ENCODE measurements around the gene MARK2. TPM values are rescaled to one million over a fixed set of nuclear protein-coding genes. Genes with fewer than 3 reads are reported as not detected.

MARK2 gene
- total and polyA plus RNA-seq, 10 of the 15 experiments (the other 5 are each of a cell fraction or from before 2014, with no cell fraction given): 0.19 to 29.5 (median 13.2) TPM

DNA sequence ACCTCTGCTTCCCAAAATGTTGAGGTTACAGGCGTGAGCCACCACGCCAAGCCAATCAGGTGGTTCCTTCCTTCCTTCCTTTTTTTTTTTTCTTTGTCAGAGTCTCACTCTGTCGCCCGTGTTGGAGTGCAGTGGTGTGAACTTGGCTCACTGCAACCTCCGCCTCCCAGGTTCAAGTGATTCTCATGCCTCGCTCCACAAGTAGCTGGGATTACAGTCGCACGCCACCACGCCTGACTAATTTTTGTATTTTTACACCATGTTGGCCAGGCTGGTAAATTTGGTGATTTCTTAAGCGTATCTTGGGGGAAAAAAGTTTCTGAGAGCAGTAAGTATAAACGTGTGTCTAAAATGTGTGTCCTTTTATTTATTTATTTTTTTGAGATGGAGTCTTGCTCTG, 43.8 kb upstream of the MARK2 start:
- Histone ChIP-seq H3K4me1 (ENCODE audit: control insufficient read depth, insufficient read depth, low read length) (no peaks in the 10 kb centered on the region), H3K79me2 (ENCODE audit: control insufficient read depth, insufficient read depth, low read length) (no peaks in the 10 kb centered on the region), H3K27ac (ENCODE audit: control insufficient read depth, insufficient read depth) (no peak overlapping the region), H3K9ac (ENCODE audit: control insufficient read depth, insufficient read depth, low read length) (no peak overlapping the region), H3K4me3 (no peak overlapping the region), H3K27me3 (replicated peaks in 1 of 2; ENCODE audit: control insufficient read depth in 2 of 2, insufficient read depth in 2 of 2, low read length in 1 of 2) (no peaks in the 10 kb centered on the region), H3K9me3 (replicated peaks; ENCODE audit: control insufficient read depth, insufficient read depth, low read length) (peaks cover 7% of the 10 kb centered on the region), H3K36me3 (ENCODE audit: control insufficient read depth in 2 of 2, insufficient read depth in 2 of 2, low read length in 1 of 2) (no peaks in the 10 kb centered on the region), H2AFZ (ENCODE audit: control insufficient read depth, low read depth, low read length) (no peak overlapping the region), H3K4me2 (ENCODE audit: control insufficient read depth, insufficient read depth) (no peak overlapping the region), H4K20me1 (ENCODE audit: control insufficient read depth, insufficient read depth) (no peaks in the 10 kb centered on the region)
- FAIRE-seq (no peak), DNase-seq (ENCODE audit: low read depth, low spot score) (no peak), ATAC-seq (no peak)
- BruUV-seq (replicated peaks): no TSS peak
- intact Hi-C loops (cut with micrococcal nuclease; ENCODE audit: unreplicated experiment) (no loop called here), in situ Hi-C loops (cut with MboI) (no loop called here)
- TF ChIP-seq SUPT20H (IDR thresholded peaks at IDR 0.05; ENCODE audit: borderline replicate concordance, control insufficient read depth, low read depth, low read length) (no peak), HDGF (IDR thresholded peaks at IDR 0.05) (no peak)
- ChIA-PET POLR2A (no interaction called here), CTCF (no interaction called here), SMC1A (ENCODE audit: uncharacterized antibody, unreplicated experiment) (no interaction called here), RAD21 (ENCODE audit: unreplicated experiment) (no interaction called here)
- WGBS (ENCODE audit: insufficient coverage, insufficient replicate concordance, low lambda C conversion rate, missing lambda C conversion rate): 46% methylated on average over 11 of the region's 11 CpGs

DNA sequence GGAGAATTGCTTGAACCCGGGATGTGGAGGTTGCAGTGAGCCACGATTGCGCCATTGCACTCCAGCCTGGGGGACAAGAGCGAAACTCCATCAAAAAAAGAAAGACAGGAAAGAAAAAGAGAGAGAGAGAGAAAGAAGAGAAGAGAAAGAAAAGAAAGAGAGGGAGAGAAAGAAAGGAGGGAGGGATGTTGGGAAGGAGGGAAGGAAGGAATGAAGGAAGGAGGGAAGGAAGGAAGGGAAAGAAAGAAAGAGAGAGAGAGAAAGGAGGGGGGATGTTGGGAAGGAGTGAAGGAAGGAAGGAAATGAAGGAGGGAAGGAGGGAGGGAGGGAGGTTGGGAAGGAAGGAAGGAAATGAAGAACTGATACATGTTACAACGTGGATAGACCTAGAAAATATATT, 38.0 kb upstream of the MARK2 start:
- 18% methylated on average over 5 of the region's 5 CpGs for WGBS (ENCODE audit: insufficient coverage, insufficient replicate concordance, low lambda C conversion rate, missing lambda C conversion rate)
- intact Hi-C loops (cut with micrococcal nuclease; ENCODE audit: unreplicated experiment): no loop called here
- Histone ChIP-seq H3K4me1 (ENCODE audit: control insufficient read depth, insufficient read depth, low read length) (no peaks in the 10 kb centered on the region), H4K20me1 (ENCODE audit: control insufficient read depth, insufficient read depth) (no peaks in the 10 kb centered on the region), H3K9me3 (replicated peaks; ENCODE audit: control insufficient read depth, insufficient read depth, low read length) (no peaks in the 10 kb centered on the region), H2AFZ (ENCODE audit: control insufficient read depth, low read depth, low read length) (no peak overlapping the region), H3K27me3 (replicated peaks in 1 of 2; ENCODE audit: control insufficient read depth in 2 of 2, insufficient read depth in 2 of 2, low read length in 1 of 2) (no peaks in the 10 kb centered on the region), H3K9ac (ENCODE audit: control insufficient read depth, insufficient read depth, low read length) (no peak overlapping the region), H3K36me3 (ENCODE audit: control insufficient read depth in 2 of 2, insufficient read depth in 2 of 2, low read length in 1 of 2) (no peaks in the 10 kb centered on the region), H3K27ac (ENCODE audit: control insufficient read depth, insufficient read depth) (no peak overlapping the region), H3K79me2 (ENCODE audit: control insufficient read depth, insufficient read depth, low read length) (no peaks in the 10 kb centered on the region), H3K4me2 (ENCODE audit: control insufficient read depth, insufficient read depth) (no peak overlapping the region), H3K4me3 (no peak overlapping the region)
- ChIA-PET CTCF (no interaction called here), SMC1A (ENCODE audit: uncharacterized antibody, unreplicated experiment) (no interaction called here), RAD21 (ENCODE audit: unreplicated experiment) (no interaction called here), POLR2A (no interaction called here)
- in situ Hi-C loops (cut with MboI): no loop called here
- BruUV-seq (replicated peaks): no TSS peak
- no peak for FAIRE-seq
- ATAC-seq: no peak
- DNase-seq (ENCODE audit: low read depth, low spot score): no peak
- TF ChIP-seq, protein P1, sequence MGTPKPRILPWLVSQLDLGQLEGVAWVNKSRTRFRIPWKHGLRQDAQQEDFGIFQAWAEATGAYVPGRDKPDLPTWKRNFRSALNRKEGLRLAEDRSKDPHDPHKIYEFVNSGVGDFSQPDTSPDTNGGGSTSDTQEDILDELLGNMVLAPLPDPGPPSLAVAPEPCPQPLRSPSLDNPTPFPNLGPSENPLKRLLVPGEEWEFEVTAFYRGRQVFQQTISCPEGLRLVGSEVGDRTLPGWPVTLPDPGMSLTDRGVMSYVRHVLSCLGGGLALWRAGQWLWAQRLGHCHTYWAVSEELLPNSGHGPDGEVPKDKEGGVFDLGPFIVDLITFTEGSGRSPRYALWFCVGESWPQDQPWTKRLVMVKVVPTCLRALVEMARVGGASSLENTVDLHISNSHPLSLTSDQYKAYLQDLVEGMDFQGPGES (IDR thresholded peaks at IDR 0.05): no peak
- no peak for TF ChIP-seq EP300 (IDR thresholded peaks at IDR 0.05; ENCODE audit: borderline replicate concordance in 1 of 2, control insufficient read depth in 1 of 2, low read depth in 2 of 2, low read length in 2 of 2)
- TF ChIP-seq, protein P2, sequence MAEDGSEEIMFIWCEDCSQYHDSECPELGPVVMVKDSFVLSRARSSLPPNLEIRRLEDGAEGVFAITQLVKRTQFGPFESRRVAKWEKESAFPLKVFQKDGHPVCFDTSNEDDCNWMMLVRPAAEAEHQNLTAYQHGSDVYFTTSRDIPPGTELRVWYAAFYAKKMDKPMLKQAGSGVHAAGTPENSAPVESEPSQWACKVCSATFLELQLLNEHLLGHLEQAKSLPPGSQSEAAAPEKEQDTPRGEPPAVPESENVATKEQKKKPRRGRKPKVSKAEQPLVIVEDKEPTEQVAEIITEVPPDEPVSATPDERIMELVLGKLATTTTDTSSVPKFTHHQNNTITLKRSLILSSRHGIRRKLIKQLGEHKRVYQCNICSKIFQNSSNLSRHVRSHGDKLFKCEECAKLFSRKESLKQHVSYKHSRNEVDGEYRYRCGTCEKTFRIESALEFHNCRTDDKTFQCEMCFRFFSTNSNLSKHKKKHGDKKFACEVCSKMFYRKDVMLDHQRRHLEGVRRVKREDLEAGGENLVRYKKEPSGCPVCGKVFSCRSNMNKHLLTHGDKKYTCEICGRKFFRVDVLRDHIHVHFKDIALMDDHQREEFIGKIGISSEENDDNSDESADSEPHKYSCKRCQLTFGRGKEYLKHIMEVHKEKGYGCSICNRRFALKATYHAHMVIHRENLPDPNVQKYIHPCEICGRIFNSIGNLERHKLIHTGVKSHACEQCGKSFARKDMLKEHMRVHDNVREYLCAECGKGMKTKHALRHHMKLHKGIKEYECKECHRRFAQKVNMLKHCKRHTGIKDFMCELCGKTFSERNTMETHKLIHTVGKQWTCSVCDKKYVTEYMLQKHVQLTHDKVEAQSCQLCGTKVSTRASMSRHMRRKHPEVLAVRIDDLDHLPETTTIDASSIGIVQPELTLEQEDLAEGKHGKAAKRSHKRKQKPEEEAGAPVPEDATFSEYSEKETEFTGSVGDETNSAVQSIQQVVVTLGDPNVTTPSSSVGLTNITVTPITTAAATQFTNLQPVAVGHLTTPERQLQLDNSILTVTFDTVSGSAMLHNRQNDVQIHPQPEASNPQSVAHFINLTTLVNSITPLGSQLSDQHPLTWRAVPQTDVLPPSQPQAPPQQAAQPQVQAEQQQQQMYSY (CRISPR knock-in tag; IDR thresholded peaks at IDR 0.05): no peak
- TF ChIP-seq, protein P3, sequence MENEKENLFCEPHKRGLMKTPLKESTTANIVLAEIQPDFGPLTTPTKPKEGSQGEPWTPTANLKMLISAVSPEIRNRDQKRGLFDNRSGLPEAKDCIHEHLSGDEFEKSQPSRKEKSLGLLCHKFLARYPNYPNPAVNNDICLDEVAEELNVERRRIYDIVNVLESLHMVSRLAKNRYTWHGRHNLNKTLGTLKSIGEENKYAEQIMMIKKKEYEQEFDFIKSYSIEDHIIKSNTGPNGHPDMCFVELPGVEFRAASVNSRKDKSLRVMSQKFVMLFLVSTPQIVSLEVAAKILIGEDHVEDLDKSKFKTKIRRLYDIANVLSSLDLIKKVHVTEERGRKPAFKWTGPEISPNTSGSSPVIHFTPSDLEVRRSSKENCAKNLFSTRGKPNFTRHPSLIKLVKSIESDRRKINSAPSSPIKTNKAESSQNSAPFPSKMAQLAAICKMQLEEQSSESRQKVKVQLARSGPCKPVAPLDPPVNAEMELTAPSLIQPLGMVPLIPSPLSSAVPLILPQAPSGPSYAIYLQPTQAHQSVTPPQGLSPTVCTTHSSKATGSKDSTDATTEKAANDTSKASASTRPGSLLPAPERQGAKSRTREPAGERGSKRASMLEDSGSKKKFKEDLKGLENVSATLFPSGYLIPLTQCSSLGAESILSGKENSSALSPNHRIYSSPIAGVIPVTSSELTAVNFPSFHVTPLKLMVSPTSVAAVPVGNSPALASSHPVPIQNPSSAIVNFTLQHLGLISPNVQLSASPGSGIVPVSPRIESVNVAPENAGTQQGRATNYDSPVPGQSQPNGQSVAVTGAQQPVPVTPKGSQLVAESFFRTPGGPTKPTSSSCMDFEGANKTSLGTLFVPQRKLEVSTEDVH (IDR thresholded peaks at IDR 0.05; ENCODE audit: low read depth, partially characterized antibody): no peak
- no peak for TF ChIP-seq ZNF207 (IDR thresholded peaks at IDR 0.05; ENCODE audit: borderline replicate concordance)
- no peak for TF ChIP-seq MTA3 (IDR thresholded peaks at IDR 0.05; ENCODE audit: borderline replicate concordance, low read length)
- TF ChIP-seq POU2F2 (IDR thresholded peaks at IDR 0.05; ENCODE audit: borderline replicate concordance, low read depth, low read length): no peak
- no peak for TF ChIP-seq RUNX3 (IDR thresholded peaks at IDR 0.05; ENCODE audit: low read length)
- no peak for TF ChIP-seq PAX8 (IDR thresholded peaks at IDR 0.05)

All from GM12878 (cell line).